HepG2 (cell line): ENCODE results near the gene RAD51D. TPM values are rescaled to one million over a fixed set of nuclear protein-coding genes. Genes with fewer than 3 reads are reported as not detected.

Source experiments
- BATF2 ChIP-seq: sonication (generic); formaldehyde crosslinking; IDR thresholded peaks from 2 replicates; pipeline ENCODE4 v1.8.0; 2022; ENCODE audit warnings: mild to moderate bottlenecking, missing genetic modification reagents, moderate library complexity
- CEBPG ChIP-seq: IDR thresholded peaks from 2 replicates; pipeline ENCODE4 v1.6.1; 2016
- CREB1 ChIP-seq, 2 experiments: fragments of 450-650 bp in 1 of 2; IDR thresholded peaks; 2 replicates each; pipeline ENCODE4 v1.6.1; 2016 to 2017; ENCODE audit warnings: control low read depth in 1 of 2, mild to moderate bottlenecking in 1 of 2, missing compliant biosample characterization in 1 of 2, missing genetic modification characterization in 1 of 2
- DNMT3B ChIP-seq: conservative IDR thresholded peaks from 2 replicates; pipeline ENCODE4 v1.6.1; 2016; ENCODE audit warnings: missing biosample characterization, control low read depth
- FOXA3 ChIP-seq: IDR thresholded peaks from 2 replicates; pipeline ENCODE4 v1.6.1; 2016; ENCODE audit warnings: missing genetic modification reagents, missing compliant biosample characterization
- HNF1A ChIP-seq, 2 experiments: sonication (generic) in 1 of 2; formaldehyde crosslinking in 1 of 2; IDR thresholded peaks; 2 replicates each; pipeline versions ENCODE4 v1.4.0 to v1.6.1; 2016 to 2020; ENCODE audit warnings: borderline replicate concordance in 1 of 2, low read depth in 1 of 2, mild to moderate bottlenecking in 1 of 2, missing genetic modification reagents in 1 of 2
- NPAS2 ChIP-seq: sonication (generic); formaldehyde crosslinking; IDR thresholded peaks from 2 replicates; pipeline ENCODE4 v1.8.0; 2022; ENCODE audit warnings: mild to moderate bottlenecking, missing genetic modification reagents, borderline replicate concordance
- POGZ ChIP-seq: sonication (generic); formaldehyde crosslinking; IDR thresholded peaks from 2 replicates; pipeline ENCODE4 v1.4.0; 2020; ENCODE audit warnings: mild to moderate bottlenecking, missing genetic modification reagents
- PPARG ChIP-seq: conservative IDR thresholded peaks from 2 replicates; pipeline ENCODE4 v1.6.1; 2016; ENCODE audit warnings: missing biosample characterization, missing genetic modification reagents
- SALL1 ChIP-seq: sonication (generic); formaldehyde crosslinking; IDR thresholded peaks from 2 replicates; pipeline ENCODE4 v1.8.0; 2022; ENCODE audit warnings: mild to moderate bottlenecking, missing genetic modification reagents
- SNAPC5 ChIP-seq: sonication (generic); formaldehyde crosslinking; IDR thresholded peaks from 2 replicates; pipeline ENCODE4 v1.8.1; 2023; ENCODE audit warnings: mild to moderate bottlenecking, missing genetic modification reagents, borderline replicate concordance
- ZFY ChIP-seq: sonication (generic); formaldehyde crosslinking; IDR thresholded peaks from 2 replicates; pipeline ENCODE4 v1.4.0; 2020; ENCODE audit warnings: missing genetic modification reagents
- ZNF296 ChIP-seq: sonication (generic); formaldehyde crosslinking; conservative IDR thresholded peaks from 2 replicates; pipeline ENCODE4 v1.5.0; 2020; ENCODE audit warnings: mild to moderate bottlenecking, missing genetic modification reagents
- ZNF530 ChIP-seq: sonication (generic); formaldehyde crosslinking; IDR thresholded peaks from 2 replicates; pipeline ENCODE4 v1.5.0; 2020; ENCODE audit warnings: low read depth, mild to moderate bottlenecking, missing genetic modification reagents
- ZNF629 ChIP-seq: sonication (generic); formaldehyde crosslinking; conservative IDR thresholded peaks from 2 replicates; pipeline ENCODE4 v1.5.0; 2020; ENCODE audit warnings: missing genetic modification reagents
- polyA plus RNA-seq, 8 experiments: library from polyadenylated mRNA; depleted of rRNA in 3 of 8; stranded (reverse) in 7 of 8; unstranded in 1 of 8; fragments of >200 nt; fragmentation: Illumina TruSeq in 4 of 8; extraction: Trizol in 4 of 8; gene quantifications; 2 replicates each; pipeline versions ENCODE4 v1.2.1 to v1.2.3, GENCODE V29; 2011 to 2016; ENCODE audit warnings: low read depth in 4 of 8, missing spikeins in 1 of 8, mixed read lengths in 1 of 8; ENCODE audit not compliant: insufficient read depth in 1 of 8
- total RNA-seq, 5 experiments: library from RNA; depleted of rRNA; stranded (reverse); fragments of >200 nt; fragmentation: Illumina TruSeq; extraction: Trizol; gene quantifications; 2 replicates each; pipeline ENCODE4 v1.2.3, GENCODE V29; 2016; ENCODE audit warnings: low read depth in 1 of 5
- TF ChIP-seq, protein P1 (sequence below): sonication (generic); formaldehyde crosslinking; IDR thresholded peaks from 2 replicates; pipeline ENCODE4 v1.4.0; 2020; ENCODE audit warnings: missing genetic modification reagents

Gene RAD51D
- total and polyA plus RNA-seq, 2 of the 13 experiments (the other 11 are each of a cell fraction or from before 2014, with no cell fraction given): 6.7 to 13.1 TPM

DNA sequence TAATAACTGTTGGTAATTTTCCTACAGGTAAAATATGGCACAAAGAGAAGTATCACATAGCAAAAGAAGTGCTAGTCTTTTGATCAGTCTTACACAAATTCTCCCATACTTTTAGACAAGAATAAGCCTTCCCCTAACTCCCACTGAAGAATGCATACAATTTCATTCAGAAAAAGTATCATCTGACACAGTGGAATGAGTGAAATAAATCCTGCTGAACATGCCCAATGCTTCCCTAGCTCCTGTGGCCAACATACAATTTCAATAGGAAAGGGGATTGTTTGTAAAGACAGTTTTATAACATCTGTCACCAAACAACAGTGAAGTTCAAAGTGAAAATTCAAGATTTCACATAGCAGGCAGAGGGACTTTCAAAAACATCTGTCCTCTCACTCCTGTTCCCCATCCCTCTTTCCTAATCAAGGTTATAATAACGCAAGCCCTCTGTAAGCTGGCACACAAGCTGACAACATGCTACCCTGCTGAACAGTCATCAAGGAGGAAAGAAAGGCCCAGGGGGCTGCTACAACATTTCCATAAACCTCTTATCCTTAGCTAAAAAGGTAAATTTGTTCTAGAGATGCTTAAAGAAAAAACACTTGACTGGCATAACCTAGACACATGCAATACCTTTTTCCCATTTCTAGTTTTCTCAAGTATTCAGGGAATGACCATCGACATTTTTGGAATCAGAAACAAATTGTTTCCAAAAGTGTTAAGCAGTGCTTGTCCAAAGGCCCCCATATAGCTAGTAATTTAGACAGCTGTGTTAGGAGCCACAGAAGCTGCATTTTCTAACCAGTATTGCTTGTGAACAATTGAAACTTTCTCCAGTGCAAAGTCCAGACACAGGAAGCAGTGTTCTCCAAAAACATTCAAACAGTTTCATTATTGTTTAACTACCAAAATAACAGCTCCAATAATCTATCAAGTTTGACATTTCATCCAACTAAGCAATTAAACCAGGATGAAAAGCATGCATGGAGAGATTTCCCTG, 44.7 kb downstream of the RAD51D start (continued):
- TF ChIP-seq HNF1A (IDR thresholded peaks at IDR 0.05; ENCODE audit: low read depth) (0 out of 2 replicates have a peak, but pooled peaks have one; percentile 52), HNF1A (CRISPR knock-in tag; IDR thresholded peaks at IDR 0.05; ENCODE audit: borderline replicate concordance) (peak; percentile 35; the same call in 1 of the 2 replicates), SNAPC5 (CRISPR knock-in tag) (no peak), DNMT3B (CRISPR knock-in tag) (no peak), BATF2 (CRISPR knock-in tag) (no peak), CEBPG (0 out of 2 replicates have a peak, but pooled peaks have one; percentile 17), ZNF296 (CRISPR knock-in tag) (no peak), POGZ (0 out of 2 replicates have a peak, but pooled peaks have one; percentile 16), ZFY (CRISPR knock-in tag) (no peak), ZNF629 (no peak), CREB1 (IDR thresholded peaks at IDR 0.05) (no peak), CREB1 (CRISPR knock-in tag; IDR thresholded peaks at IDR 0.05) (no peak), SALL1 (CRISPR knock-in tag) (no peak), ZNF530 (CRISPR knock-in tag) (no peak), NPAS2 (no peak), FOXA3 (peak; percentile 41; the same call in 1 of the 2 replicates), PPARG (no peak)
- TF ChIP-seq, protein P1, sequence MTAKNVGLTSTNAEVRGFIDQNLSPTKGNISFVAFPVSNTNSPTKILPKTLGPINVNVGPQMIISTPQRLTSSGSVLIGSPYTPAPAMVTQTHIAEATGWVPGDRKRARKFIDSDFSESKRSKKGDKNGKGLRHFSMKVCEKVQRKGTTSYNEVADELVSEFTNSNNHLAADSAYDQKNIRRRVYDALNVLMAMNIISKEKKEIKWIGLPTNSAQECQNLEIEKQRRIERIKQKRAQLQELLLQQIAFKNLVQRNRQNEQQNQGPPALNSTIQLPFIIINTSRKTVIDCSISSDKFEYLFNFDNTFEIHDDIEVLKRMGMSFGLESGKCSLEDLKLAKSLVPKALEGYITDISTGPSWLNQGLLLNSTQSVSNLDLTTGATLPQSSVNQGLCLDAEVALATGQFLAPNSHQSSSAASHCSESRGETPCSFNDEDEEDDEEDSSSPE (CRISPR knock-in tag): no peak
